Sigmoid colon (tissue), 4 donors: Measurements from ENCODE around the gene RING1.

Experiments
- EP300 ChIP-seq, 4 donors: sonication (generic); formaldehyde crosslinking; IDR thresholded peaks; one replicate each; pipeline ENCODE4 v1.6.1; 2017; ENCODE audit warnings: antibody characterized with exemption in 4 of 4
- POLR2A ChIP-seq, 2 donors: fragments of 450-650 bp; IDR thresholded peaks; one replicate each; pipeline ENCODE4 v1.6.1; 2016; ENCODE audit warnings: antibody characterized with exemption in 2 of 2, mild to moderate bottlenecking in 2 of 2, moderate library complexity in 2 of 2
- POLR2AphosphoS5 ChIP-seq, 4 donors: sonication (generic); formaldehyde crosslinking; IDR thresholded peaks; one replicate each; pipeline ENCODE4 v1.6.1; 2017; ENCODE audit warnings: antibody characterized with exemption in 4 of 4
- TF ChIP-seq, protein P1 (sequence below), 4 experiments: fragments of 450-650 bp in 3 of 4; fragments of 200-600 bp in 1 of 4; IDR thresholded peaks; one replicate each; pipeline ENCODE4 v1.5.1; 2016 to 2019; ENCODE audit warnings: antibody characterized with exemption in 4 of 4, mild to moderate bottlenecking in 3 of 4, moderate library complexity in 2 of 4

DNA sequence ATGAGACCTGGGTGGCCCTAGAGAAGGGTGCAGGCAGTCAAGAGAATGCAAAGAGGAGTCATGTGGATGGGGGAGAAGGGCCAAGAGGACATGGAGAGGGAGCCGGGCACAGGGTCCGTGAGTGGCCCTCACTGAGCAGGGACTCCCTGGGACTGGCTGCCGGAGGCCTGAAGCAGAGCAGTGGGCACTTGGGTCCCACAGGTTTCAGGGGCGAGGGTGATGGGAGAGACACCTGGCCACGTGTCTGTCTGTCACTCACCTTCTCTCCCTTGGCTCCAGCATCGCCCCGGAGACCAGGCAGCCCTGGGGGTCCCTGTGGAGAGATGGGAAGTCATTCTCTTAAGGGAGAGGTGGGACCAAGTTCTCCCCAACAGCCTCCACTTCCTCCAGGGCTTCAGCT is 41.5 kb upstream of the RING1 start:
- TF ChIP-seq, protein P1, sequence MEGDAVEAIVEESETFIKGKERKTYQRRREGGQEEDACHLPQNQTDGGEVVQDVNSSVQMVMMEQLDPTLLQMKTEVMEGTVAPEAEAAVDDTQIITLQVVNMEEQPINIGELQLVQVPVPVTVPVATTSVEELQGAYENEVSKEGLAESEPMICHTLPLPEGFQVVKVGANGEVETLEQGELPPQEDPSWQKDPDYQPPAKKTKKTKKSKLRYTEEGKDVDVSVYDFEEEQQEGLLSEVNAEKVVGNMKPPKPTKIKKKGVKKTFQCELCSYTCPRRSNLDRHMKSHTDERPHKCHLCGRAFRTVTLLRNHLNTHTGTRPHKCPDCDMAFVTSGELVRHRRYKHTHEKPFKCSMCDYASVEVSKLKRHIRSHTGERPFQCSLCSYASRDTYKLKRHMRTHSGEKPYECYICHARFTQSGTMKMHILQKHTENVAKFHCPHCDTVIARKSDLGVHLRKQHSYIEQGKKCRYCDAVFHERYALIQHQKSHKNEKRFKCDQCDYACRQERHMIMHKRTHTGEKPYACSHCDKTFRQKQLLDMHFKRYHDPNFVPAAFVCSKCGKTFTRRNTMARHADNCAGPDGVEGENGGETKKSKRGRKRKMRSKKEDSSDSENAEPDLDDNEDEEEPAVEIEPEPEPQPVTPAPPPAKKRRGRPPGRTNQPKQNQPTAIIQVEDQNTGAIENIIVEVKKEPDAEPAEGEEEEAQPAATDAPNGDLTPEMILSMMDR (IDR thresholded peaks at IDR 0.05), result no peak
- TF ChIP-seq EP300 (IDR thresholded peaks at IDR 0.05) (no peak), POLR2A (IDR thresholded peaks at IDR 0.05) (no peak), POLR2AphosphoS5 (IDR thresholded peaks at IDR 0.05) (no peak)
